HepG2 (cell line): ENCODE results near the gene ADAM8. TPM values are rescaled to one million over a fixed set of nuclear protein-coding genes. Genes with fewer than 3 reads are reported as not detected.

ENCODE experiments used
- ATAC-seq: fragments of 200-7000 bp; cut with Tn5 transposase; 3 replicates; pipeline ENCODE4 v1.9.1; 2020; ENCODE audit warnings: mild to moderate bottlenecking, moderate library complexity
- BruUV-seq: library from RNA; stranded (reverse); fragments of 400-500 nt; replicated peaks from 2 replicates; lab custom pipeline; 2021; lab: Mats Ljungman, UMichigan
- CTCF ChIA-PET: fragments of 300-600 bp; formaldehyde crosslinking; extraction: SDS; loops from one replicate; lab custom pipeline; 2021; ENCODE audit warnings: low total read pairs, inconsistent platforms, low intra/inter-chr PET ratio; lab: Yijun Ruan, JAX
- POLR2A ChIA-PET: fragments of 350-600 bp; sonication (Branson Sonifier 250); formaldehyde crosslinking; loops from one replicate; lab custom pipeline; 2020; ENCODE audit warnings: antibody characterized with exemption, inconsistent platforms; lab: Yijun Ruan, JAX
- DNase-seq: peaks from one replicate; pipeline ENCODE4 v3.0.0-alpha.2; 2015; ENCODE audit warnings: low spot score
- FAIRE-seq: peaks from 3 replicates; lab custom pipeline; 2011; peaks lifted over from hg19 to GRCh38; lab: Jason Lieb, UNC
- H2AFZ ChIP-seq: one replicate; pipeline ENCODE4 v1.6.1; 2011; ENCODE audit warnings: low read length, inconsistent platforms
- H3K27ac ChIP-seq: fragments of 300-600 bp; 3 replicates; pipeline ENCODE4 v1.8.0; 2011; ENCODE audit warnings: mixed run types, mild to moderate bottlenecking, mixed read lengths, low read length, inconsistent platforms; ENCODE audit not compliant: insufficient read depth; ENCODE audit errors: extremely low read length
- H3K27me3 ChIP-seq, 2 experiments: fragments of 200-600 bp in 1 of 2; 2 replicates in 1 of 2; 3 replicates in 1 of 2; pipeline versions ENCODE4 v1.6.0 to v1.8.0; 2011; ENCODE audit warnings: low read length in 2 of 2, mild to moderate bottlenecking in 2 of 2, moderate library complexity in 2 of 2, inconsistent platforms in 1 of 2; ENCODE audit not compliant: insufficient read depth in 2 of 2, control insufficient read depth in 1 of 2
- H3K36me3 ChIP-seq, 2 experiments: fragments of 200-600 bp in 1 of 2; replicated peaks in 1 of 2; 2 replicates in 1 of 2; 3 replicates in 1 of 2; pipeline versions ENCODE4 v1.5.1 to v1.8.0; 2011; ENCODE audit warnings: low read length in 2 of 2, inconsistent platforms in 1 of 2; ENCODE audit not compliant: insufficient read depth in 2 of 2, control insufficient read depth in 1 of 2
- H3K4me1 ChIP-seq: 2 replicates; pipeline ENCODE4 v1.5.1; 2012; ENCODE audit warnings: low read length, inconsistent platforms; ENCODE audit not compliant: insufficient read depth
- H3K4me2 ChIP-seq: 2 replicates; pipeline ENCODE4 v1.6.0; 2011; ENCODE audit warnings: low read depth, low read length, inconsistent platforms
- H3K4me3 ChIP-seq, 3 experiments: fragments of 200-600 bp in 1 of 3; sonication (generic), shearing (Covaris generic) in 1 of 3; replicated peaks in 1 of 3; 2 replicates each; pipeline ENCODE4 v1.5.1; 2011 to 2016; ENCODE audit warnings: low read length in 3 of 3, inconsistent platforms in 2 of 3, low read depth in 2 of 3, mild to moderate bottlenecking in 2 of 3, control low read depth in 1 of 3, mixed read lengths in 1 of 3; ENCODE audit not compliant: insufficient read depth in 1 of 3
- H3K79me2 ChIP-seq: one replicate; pipeline ENCODE4 v1.6.1; 2011; ENCODE audit warnings: low read length, inconsistent platforms; ENCODE audit not compliant: insufficient read depth
- H3K9ac ChIP-seq: 2 replicates; pipeline ENCODE4 v1.6.0; 2011; ENCODE audit warnings: mild to moderate bottlenecking, low read depth, low read length, inconsistent platforms; ENCODE audit not compliant: insufficient read depth
- H3K9me3 ChIP-seq: 2 replicates; pipeline ENCODE4 v1.5.1; 2012; ENCODE audit warnings: mild to moderate bottlenecking, low read length
- H4K20me1 ChIP-seq: 2 replicates; pipeline ENCODE4 v1.6.0; 2011; ENCODE audit warnings: inconsistent platforms, mild to moderate bottlenecking, low read length, moderate library complexity; ENCODE audit not compliant: insufficient read depth
- ARNTL ChIP-seq: sonication (generic); formaldehyde crosslinking; IDR thresholded peaks from 2 replicates; pipeline ENCODE4 v1.4.0; 2020; ENCODE audit warnings: mild to moderate bottlenecking, missing genetic modification reagents
- GPN1 ChIP-seq: sonication (generic); formaldehyde crosslinking; IDR thresholded peaks from 2 replicates; pipeline ENCODE4 v1.5.1; 2020; ENCODE audit warnings: missing genetic modification reagents, borderline replicate concordance
- KLF16 ChIP-seq, 2 experiments: sonication (generic) in 1 of 2; formaldehyde crosslinking in 1 of 2; IDR thresholded peaks; 2 replicates each; pipeline versions ENCODE4 v1.6.1 to v1.8.0; 2016 to 2023; ENCODE audit warnings: missing genetic modification reagents in 2 of 2, missing compliant biosample characterization in 1 of 2
- RBM39 ChIP-seq: fragments of 200-400 bp; formaldehyde crosslinking; IDR thresholded peaks from one replicate; pipeline ENCODE4 v1.6.1; 2018; ENCODE audit warnings: antibody characterized with exemption, mild to moderate bottlenecking, low read depth, low read length; ENCODE audit not compliant: poor library complexity, severe bottlenecking
- RFX3 ChIP-seq: IDR thresholded peaks from 2 replicates; pipeline ENCODE4 v1.6.1; 2016; ENCODE audit warnings: missing biosample characterization, missing genetic modification reagents
- SMAD1 ChIP-seq: sonication (generic); formaldehyde crosslinking; IDR thresholded peaks from 2 replicates; pipeline ENCODE4 v1.4.0; 2020; ENCODE audit warnings: missing genetic modification reagents, low read depth, mild to moderate bottlenecking, borderline replicate concordance
- ZMAT3 ChIP-seq: sonication (generic); formaldehyde crosslinking; conservative IDR thresholded peaks from 2 replicates; pipeline ENCODE4 v1.7.0; 2021; ENCODE audit warnings: missing genetic modification reagents
- ZNF337 ChIP-seq: sonication (generic); formaldehyde crosslinking; IDR thresholded peaks from 2 replicates; pipeline ENCODE4 v1.5.1; 2020; ENCODE audit warnings: missing genetic modification reagents, low read depth, mild to moderate bottlenecking, borderline replicate concordance
- ZNF430 ChIP-seq: sonication (generic); formaldehyde crosslinking; IDR thresholded peaks from 2 replicates; pipeline ENCODE4 v1.9.0; 2021; ENCODE audit warnings: mild to moderate bottlenecking, missing genetic modification reagents
- ZNF652 ChIP-seq: IDR thresholded peaks from 2 replicates; pipeline ENCODE4 v1.6.1; 2016; ENCODE audit warnings: low read depth, borderline replicate concordance
- ZSCAN21 ChIP-seq: sonication (generic); formaldehyde crosslinking; IDR thresholded peaks from 2 replicates; pipeline ENCODE4 v1.8.0; 2022; ENCODE audit warnings: mild to moderate bottlenecking, missing genetic modification reagents, moderate library complexity, borderline replicate concordance
- WGBS: methylation state at CpG from one replicate; pipeline ENCODE4 v1.1.6; 2017; ENCODE audit warnings: low lambda C conversion rate; 5-methylcytosine and 5-hydroxymethylcytosine counted together
- in situ Hi-C: cut with HindIII; loops from 2 replicates; pipeline ENCODE4 v1.10.0; 2017; ENCODE audit warnings: low pct_unique_long_range_greater_than_20kb; ENCODE audit not compliant: extremely low pct_ligation_motif_present
- intact Hi-C: fragments of 100-400 bp; cut with micrococcal nuclease; formaldehyde crosslinking; loops from one replicate; pipeline ENCODE4 v1.10.0; 2022; ENCODE audit not compliant: unreplicated experiment
- polyA plus RNA-seq, 8 experiments: library from polyadenylated mRNA; depleted of rRNA in 3 of 8; stranded (reverse) in 7 of 8; unstranded in 1 of 8; fragments of >200 nt; fragmentation: Illumina TruSeq in 4 of 8; extraction: Trizol in 4 of 8; gene quantifications; 2 replicates each; pipeline versions ENCODE4 v1.2.1 to v1.2.3, GENCODE V29; 2011 to 2016; ENCODE audit warnings: low read depth in 4 of 8, missing spikeins in 1 of 8, mixed read lengths in 1 of 8; ENCODE audit not compliant: insufficient read depth in 1 of 8
- total RNA-seq, 5 experiments: library from RNA; depleted of rRNA; stranded (reverse); fragments of >200 nt; fragmentation: Illumina TruSeq; extraction: Trizol; gene quantifications; 2 replicates each; pipeline ENCODE4 v1.2.3, GENCODE V29; 2016; ENCODE audit warnings: low read depth in 1 of 5
- TF ChIP-seq, protein P1 (sequence below): sonication (generic); formaldehyde crosslinking; IDR thresholded peaks from 2 replicates; pipeline ENCODE4 v1.4.0; 2020; ENCODE audit warnings: missing genetic modification reagents; ENCODE audit errors: not compliant biosample characterization
- TF ChIP-seq, protein P2 (sequence below): IDR thresholded peaks from 2 replicates; pipeline ENCODE4 v1.6.1; 2016; ENCODE audit warnings: low read depth
- TF ChIP-seq, protein P3 (sequence below): sonication (generic); formaldehyde crosslinking; IDR thresholded peaks from 2 replicates; pipeline ENCODE4 v1.8.0; 2022; ENCODE audit warnings: mild to moderate bottlenecking, missing genetic modification reagents
- TF ChIP-seq, protein P4 (sequence below): sonication (generic); formaldehyde crosslinking; IDR thresholded peaks from 2 replicates; pipeline ENCODE4 v1.4.0; 2020; ENCODE audit warnings: missing genetic modification reagents

Gene ADAM8
- total and polyA plus RNA-seq, 2 of the 13 experiments (the other 11 are each of a cell fraction or from before 2014, with no cell fraction given) = 0.24 to 0.93 TPM

DNA sequence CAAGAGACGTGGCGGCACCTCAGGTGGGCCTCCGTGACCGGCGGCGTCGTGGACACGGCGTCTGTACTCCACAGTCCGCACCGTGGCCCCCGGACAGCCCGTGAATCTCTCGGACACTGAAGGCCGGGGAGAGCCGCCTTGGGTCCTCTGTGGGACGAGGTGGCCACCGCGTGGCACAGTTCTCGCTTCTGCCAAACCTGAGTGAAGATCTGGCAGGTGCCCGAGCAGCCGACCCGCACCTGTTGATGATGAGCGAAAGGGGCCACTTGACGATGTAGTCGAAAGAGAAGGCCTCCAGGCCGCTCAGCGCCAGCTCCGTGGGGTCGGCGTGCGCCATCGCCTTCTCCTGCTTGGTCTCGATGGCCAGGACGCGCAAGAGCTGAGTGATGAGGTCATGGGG, 8.5 kb upstream of the ADAM8 start:
- no peaks in the 10 kb centered on the region for H3K4me1 ChIP-seq
- H3K9me3 ChIP-seq = no peaks in the 10 kb centered on the region
- in situ Hi-C loops (no loop called here), intact Hi-C loops (no loop called here)
- ChIA-PET CTCF (no interaction called here), POLR2A (no interaction called here)
- peaks cover 33 to 66% of the 10 kb centered on the region in 2 experiments; a peak in 4 of 5 replicates for H3K36me3 ChIP-seq
- no peak for TF ChIP-seq ZMAT3
- TF ChIP-seq ZNF430 (CRISPR knock-in tag) = no peak
- H3K9ac ChIP-seq = no peak overlapping the region
- DNase-seq = no peak
- no peaks in the 10 kb centered on the region for H4K20me1 ChIP-seq
- no TSS peak for BruUV-seq
- FAIRE-seq = no peak
- no peak overlapping the region for H3K27ac ChIP-seq
- no peak for ATAC-seq
- no peak overlapping the region for H2AFZ ChIP-seq
- H3K27me3 ChIP-seq = no peaks in the 10 kb centered on the region; a peak in 1 of 5 replicates
- 99% methylated on average over 21 of the region's 36 CpGs for WGBS
- no peak overlapping the region for H3K4me2 ChIP-seq
- no peak overlapping the region for H3K4me3 ChIP-seq
- no peaks in the 10 kb centered on the region for H3K79me2 ChIP-seq

DNA sequence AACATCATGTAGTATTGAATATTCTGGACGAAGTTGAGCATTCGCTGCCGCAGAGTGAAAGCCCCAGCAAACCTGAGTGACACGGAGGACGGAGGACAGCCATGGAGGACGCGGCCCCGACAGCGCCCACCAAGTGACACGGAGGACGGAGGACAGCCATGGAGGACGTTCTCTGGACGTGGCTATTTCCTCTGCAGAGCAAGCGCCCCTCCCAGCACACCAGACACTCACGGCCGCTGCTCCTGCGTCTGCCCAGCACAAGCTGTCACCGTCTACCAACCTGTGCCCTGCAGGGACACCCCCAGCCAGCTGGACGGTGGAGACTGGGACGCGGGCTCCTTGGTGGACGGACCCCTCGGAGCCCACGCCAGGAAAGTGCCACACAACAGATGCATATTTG, 7.3 kb upstream of the ADAM8 start:
- Histone ChIP-seq H3K4me1 (peaks cover 4% of the 10 kb centered on the region), H3K36me3 (peaks cover 30 to 67% of the 10 kb centered on the region in 2 experiments; a peak in 4 of 5 replicates), H2AFZ (no peak overlapping the region), H4K20me1 (no peaks in the 10 kb centered on the region), H3K27ac (no peak overlapping the region), H3K9ac (no peak overlapping the region), H3K4me3 (no peak overlapping the region), H3K79me2 (no peaks in the 10 kb centered on the region), H3K9me3 (no peaks in the 10 kb centered on the region), H3K27me3 (no peaks in the 10 kb centered on the region; a peak in 1 of 5 replicates), H3K4me2 (no peak overlapping the region)
- intact Hi-C loops = no loop called here
- BruUV-seq = no TSS peak
- FAIRE-seq (no peak), DNase-seq (no peak), ATAC-seq (no peak)
- CTCF ChIA-PET = no interaction called here
- POLR2A ChIA-PET = no interaction called here
- WGBS = 95% methylated on average over 19 of the region's 24 CpGs
- in situ Hi-C loops = no loop called here
- TF ChIP-seq, protein P1, sequence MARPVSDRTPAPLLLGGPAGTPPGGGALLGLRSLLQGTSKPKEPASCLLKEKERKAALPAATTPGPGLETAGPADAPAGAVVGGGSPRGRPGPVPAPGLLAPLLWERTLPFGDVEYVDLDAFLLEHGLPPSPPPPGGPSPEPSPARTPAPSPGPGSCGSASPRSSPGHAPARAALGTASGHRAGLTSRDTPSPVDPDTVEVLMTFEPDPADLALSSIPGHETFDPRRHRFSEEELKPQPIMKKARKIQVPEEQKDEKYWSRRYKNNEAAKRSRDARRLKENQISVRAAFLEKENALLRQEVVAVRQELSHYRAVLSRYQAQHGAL = no peak
- TF ChIP-seq SMAD1 (CRISPR knock-in tag) (no peak), GPN1 (CRISPR knock-in tag) (no peak), RFX3 (no peak), ZSCAN21 (CRISPR knock-in tag) (no peak), ZNF652 (CRISPR knock-in tag) (no peak), ZNF337 (CRISPR knock-in tag) (no peak), KLF16 (CRISPR knock-in tag; IDR thresholded peaks at IDR 0.05) (no peak), RBM39 (no peak), ARNTL (no peak)
- TF ChIP-seq, protein P2, sequence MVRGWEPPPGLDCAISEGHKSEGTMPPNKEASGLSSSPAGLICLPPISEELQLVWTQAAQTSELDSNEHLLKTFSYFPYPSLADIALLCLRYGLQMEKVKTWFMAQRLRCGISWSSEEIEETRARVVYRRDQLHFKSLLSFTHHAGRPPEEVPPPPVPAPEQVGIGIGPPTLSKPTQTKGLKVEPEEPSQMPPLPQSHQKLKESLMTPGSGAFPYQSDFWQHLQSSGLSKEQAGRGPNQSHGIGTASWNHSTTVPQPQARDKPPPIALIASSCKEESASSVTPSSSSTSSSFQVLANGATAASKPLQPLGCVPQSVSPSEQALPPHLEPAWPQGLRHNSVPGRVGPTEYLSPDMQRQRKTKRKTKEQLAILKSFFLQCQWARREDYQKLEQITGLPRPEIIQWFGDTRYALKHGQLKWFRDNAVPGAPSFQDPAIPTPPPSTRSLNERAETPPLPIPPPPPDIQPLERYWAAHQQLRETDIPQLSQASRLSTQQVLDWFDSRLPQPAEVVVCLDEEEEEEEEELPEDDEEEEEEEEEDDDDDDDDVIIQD = no peak
- TF ChIP-seq, protein P3, sequence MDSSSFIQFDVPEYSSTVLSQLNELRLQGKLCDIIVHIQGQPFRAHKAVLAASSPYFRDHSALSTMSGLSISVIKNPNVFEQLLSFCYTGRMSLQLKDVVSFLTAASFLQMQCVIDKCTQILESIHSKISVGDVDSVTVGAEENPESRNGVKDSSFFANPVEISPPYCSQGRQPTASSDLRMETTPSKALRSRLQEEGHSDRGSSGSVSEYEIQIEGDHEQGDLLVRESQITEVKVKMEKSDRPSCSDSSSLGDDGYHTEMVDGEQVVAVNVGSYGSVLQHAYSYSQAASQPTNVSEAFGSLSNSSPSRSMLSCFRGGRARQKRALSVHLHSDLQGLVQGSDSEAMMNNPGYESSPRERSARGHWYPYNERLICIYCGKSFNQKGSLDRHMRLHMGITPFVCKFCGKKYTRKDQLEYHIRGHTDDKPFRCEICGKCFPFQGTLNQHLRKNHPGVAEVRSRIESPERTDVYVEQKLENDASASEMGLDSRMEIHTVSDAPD (CRISPR knock-in tag) = no peak
- TF ChIP-seq, protein P4, sequence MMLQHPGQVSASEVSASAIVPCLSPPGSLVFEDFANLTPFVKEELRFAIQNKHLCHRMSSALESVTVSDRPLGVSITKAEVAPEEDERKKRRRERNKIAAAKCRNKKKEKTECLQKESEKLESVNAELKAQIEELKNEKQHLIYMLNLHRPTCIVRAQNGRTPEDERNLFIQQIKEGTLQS (CRISPR knock-in tag) = no peak
